GM13976 (cell line): ENCODE measurements around the gene PTPRG.

Source experiments
- DNase-seq: peaks from one replicate; pipeline ENCODE4 v3.0.0; 2012; ENCODE audit warnings: low spot score
- in situ Hi-C: fragments of 300-500 bp; cut with MboI; formaldehyde crosslinking; loops from one replicate; pipeline ENCODE4 v1.12.0; 2022; ENCODE audit warnings: low sequenced_read_pairs, mixed read lengths, inconsistent platforms; ENCODE audit not compliant: unreplicated experiment
- TF ChIP-seq, protein P1 (sequence below): IDR thresholded peaks from 2 replicates; pipeline ENCODE4 v1.5.1; 2012; ENCODE audit warnings: borderline replicate concordance, mild to moderate bottlenecking; ENCODE audit not compliant: insufficient read depth; ENCODE audit errors: extremely low read depth, missing control alignments, control extremely low read depth

PTPRG gene

DNA sequence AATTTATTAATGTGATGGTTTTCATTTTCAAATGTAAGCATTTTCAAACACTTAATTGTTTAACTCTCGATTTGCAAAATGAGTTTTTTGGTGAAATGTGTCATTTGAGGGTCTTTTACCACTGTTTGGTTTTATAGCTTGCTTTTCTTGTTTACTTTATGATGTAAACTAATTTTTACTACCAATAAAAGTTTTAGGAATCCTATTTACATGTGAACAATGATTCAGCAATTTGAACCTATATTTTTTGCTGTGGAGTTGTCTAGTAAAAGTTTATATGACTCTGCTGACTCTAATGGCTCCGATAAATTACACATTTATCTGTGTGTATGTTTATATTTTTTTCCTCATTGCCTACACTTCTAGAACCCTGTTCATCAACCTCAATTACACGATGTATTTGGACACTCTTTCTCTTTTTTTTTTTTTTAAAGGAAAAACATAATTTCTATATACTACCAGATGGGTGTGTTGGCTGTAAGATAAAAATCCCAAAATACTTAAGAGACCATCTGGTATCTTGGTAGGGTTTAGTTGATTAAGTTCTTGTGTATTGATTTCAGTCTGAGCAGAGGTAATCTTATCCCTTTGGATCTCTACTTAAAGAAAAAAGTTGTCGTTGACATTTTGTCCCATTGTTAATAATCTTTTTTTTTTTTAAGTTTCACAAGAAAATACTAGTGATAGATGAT, 89.5 kb downstream of the PTPRG start:
- in situ Hi-C loops = no loop called here
- no peak for DNase-seq

DNA sequence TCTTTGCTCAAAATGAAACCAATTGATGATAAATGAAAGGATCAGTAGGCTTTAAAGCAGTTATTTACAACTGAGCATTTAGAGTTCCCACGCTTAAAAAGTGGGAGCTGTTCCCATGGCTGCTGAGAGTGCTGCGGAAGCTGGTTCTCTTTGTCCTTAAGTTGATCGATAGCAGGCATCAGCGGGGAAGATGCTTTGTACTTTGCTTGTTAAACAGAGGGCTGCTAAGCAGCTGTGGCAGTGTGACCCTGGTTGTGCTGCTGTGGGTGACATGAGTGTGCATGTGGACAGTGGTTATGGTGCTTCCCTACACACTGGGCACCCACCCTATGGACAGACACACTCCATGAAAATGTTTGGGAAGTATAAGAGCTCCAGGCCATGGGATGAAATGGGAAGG, 96.3 kb downstream of the PTPRG start:
- in situ Hi-C loops = no loop called here
- TF ChIP-seq, protein P1, sequence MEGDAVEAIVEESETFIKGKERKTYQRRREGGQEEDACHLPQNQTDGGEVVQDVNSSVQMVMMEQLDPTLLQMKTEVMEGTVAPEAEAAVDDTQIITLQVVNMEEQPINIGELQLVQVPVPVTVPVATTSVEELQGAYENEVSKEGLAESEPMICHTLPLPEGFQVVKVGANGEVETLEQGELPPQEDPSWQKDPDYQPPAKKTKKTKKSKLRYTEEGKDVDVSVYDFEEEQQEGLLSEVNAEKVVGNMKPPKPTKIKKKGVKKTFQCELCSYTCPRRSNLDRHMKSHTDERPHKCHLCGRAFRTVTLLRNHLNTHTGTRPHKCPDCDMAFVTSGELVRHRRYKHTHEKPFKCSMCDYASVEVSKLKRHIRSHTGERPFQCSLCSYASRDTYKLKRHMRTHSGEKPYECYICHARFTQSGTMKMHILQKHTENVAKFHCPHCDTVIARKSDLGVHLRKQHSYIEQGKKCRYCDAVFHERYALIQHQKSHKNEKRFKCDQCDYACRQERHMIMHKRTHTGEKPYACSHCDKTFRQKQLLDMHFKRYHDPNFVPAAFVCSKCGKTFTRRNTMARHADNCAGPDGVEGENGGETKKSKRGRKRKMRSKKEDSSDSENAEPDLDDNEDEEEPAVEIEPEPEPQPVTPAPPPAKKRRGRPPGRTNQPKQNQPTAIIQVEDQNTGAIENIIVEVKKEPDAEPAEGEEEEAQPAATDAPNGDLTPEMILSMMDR = no peak
- DNase-seq = no peak

More for the DNA sequence above, 89.5 kb downstream of the PTPRG start:
- TF ChIP-seq, protein P1 = no peak

DNA sequence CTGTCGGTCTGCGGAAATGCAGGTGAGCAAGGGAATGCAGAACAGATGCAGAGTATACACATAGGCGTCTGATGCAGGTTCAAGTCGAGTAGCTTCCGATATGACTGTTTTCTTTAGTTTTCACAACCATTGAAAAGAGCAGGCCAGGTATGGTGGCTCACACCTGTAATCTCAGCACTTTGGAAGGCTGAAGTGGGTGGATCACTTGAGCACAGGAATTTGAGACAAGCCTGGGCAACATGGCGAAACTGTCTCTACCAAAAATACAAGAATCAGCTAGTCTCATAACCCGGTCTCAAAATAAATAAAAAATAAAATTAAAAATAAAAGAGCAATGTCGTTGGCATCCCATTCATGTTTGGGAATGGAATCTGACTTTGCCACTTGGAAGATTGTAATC, 101.5 kb downstream of the PTPRG start:
- no peak for DNase-seq
- in situ Hi-C loops = no loop called here

DNA sequence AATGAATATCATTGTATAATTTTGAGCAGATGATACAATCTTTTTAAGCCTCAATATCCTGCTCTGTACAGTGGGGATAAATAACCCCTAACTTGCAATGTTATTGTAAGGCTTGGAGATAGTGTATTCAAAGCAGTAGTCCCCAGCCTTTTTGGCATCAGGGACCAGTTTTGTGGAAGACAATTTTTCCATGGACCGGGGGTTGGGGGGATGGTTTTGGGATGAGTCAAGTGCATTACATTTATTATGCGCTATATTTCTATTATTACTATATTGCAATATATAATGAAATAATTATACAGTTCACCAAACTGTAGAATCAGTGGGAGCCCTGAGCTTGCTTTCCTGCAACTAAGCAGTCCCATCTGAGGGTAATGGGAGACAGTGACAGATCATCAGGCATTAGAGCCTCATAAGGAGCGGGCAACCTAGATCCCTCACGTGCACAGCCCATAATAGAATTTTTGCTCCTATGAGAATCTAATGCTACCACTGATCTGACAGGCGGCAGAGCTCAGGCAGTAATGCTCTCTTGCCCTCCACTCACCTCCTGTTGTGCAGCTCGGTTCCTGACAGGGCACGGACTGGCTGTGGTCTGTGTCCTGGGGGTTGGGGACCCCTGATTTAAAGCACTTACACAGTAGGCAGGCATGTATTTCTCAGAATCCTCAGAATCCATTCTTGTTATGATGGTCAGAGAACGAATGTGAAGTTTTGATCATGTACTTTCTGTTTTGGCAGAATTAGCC, 102.2 kb downstream of the PTPRG start:
- DNase-seq = no peak
- in situ Hi-C loops = no loop called here
- TF ChIP-seq, protein P1 = no peak

More for the DNA sequence above, 101.5 kb downstream of the PTPRG start:
- TF ChIP-seq, protein P1 = no peak

DNA sequence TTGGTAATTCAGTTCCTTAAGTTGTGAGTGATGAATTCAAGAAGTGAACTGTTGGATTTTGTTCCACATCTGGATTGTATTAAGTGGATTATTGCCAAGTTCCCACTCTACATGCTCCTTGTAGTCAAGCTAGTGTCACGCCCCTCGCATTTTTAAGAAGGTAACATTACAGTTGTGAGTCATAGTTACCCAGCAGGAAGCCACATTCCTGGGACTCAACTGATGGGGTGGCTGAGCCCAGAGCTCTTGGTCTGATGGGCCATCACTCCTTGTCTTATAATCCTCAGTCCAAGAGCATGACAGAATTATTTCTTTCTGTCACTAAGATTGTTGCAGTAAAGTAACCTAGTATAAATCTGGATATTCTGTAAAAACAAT, 102.7 kb downstream of the PTPRG start:
- DNase-seq = no peak
- TF ChIP-seq, protein P1 = no peak
- in situ Hi-C loops = no loop called here

DNA sequence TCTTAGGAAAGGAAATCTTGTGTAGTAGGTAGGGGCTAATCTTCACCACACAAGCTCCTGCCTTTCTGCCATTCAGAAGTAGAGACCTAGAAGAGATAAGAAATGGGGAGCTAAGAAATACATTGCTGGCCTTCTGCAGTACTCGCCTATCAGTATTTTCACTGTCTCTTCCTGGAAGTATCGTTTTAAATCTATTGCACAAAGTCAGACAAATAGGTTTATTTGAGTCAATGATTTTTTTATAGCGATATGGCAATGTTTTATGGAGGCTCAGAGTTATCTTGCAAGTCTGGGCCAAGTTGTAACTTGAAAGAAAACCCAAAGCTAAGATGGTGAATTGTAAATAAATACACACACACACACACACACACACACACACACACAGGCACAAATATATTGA, 103.8 kb downstream of the PTPRG start:
- in situ Hi-C loops = no loop called here
- DNase-seq = no peak
- TF ChIP-seq, protein P1 = no peak

DNA sequence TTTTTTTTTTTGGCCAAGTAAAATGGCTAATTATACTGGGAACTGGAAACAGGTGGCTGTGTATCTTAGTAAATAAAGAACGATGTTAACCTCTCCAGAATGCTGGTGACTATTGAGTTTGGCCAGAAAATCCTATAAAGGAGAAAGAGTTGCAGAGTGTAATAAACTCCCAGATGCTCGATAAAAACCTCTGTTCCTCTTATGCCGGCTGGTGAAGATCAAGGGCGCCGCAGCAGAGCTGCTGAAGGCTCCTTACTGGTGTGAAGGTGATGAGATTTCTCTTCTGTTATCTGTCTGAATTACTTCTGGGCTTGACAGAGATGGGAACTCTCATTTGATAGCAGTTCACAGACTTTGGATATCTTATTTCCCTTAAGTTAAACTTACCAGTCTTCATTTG, 104.6 kb downstream of the PTPRG start:
- TF ChIP-seq, protein P1 = no peak
- no peak for DNase-seq
- in situ Hi-C loops = no loop called here
